HG02885 (cell line): ENCODE measurements around the gene TFAP2E.
A peak's percentile ranks its signal among the peaks of the same experiment; 100 is the strongest.

Experiments used
- ATAC-seq: cut with Tn5 transposase; IDR thresholded peaks from one replicate; pipeline ENCODE4 v1.9.1; 2021; ENCODE audit warnings: mild to moderate bottlenecking; ENCODE audit not compliant: unreplicated experiment, poor library complexity

Gene TFAP2E

DNA sequence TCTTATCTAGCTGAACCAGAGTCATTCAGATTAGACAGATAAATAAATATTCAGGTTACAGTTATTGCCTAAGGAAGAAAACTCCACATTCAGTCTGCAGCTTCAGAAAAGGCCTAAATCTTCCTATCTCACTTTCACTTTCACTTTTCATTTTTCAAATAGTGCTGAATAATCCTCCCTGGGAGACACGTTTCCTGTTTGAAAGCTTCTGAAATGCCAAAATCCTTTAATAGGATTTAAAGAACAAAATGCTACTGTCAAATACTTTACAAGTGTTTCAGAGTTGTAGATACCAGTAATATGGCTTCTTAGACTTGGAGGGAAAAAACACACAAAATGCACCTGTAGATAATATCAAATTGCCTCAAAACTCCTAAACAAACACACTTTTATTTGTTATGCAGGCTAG, 64.3 kb downstream of the TFAP2E start:
- no peak for ATAC-seq

DNA sequence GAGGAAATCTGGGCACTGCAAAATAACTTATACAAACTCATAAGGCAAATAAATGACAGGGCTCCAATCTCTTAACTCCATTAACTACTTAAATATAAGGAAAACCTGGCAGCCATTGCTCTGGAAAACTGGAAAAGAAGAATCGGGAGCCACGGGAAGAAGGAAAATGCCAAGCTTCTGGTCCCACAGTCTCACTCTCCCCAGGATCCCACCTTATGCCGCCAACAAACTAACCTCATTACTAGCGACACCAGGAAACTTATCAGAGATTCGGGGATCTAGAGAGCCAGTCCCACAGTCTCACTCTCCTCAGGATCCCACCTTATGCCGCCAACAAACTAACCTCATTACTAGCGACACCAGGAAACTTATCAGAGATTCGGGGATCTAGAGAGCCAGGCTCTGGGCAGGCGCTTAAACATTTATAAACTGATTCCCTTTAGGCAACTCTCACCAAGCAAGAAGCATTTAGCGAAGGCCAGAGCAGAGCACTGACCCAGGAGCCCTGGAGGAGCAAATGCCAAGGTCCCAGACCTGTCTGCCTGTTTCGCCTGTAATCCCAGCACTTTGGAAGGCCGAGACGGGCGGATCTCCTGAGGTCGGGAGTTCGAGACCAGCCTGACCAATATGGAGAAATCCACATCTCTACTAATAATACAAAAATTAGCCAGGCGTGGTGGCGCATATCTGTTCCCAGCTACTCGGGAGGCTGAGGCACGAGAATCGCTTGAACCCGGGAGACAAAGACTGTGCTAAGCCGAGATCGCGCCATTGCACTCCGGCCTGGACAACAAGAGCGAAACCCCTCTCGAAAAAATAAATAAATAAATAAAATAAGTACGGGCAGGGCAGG, 67.5 kb downstream of the TFAP2E start:
- no peak for ATAC-seq

DNA sequence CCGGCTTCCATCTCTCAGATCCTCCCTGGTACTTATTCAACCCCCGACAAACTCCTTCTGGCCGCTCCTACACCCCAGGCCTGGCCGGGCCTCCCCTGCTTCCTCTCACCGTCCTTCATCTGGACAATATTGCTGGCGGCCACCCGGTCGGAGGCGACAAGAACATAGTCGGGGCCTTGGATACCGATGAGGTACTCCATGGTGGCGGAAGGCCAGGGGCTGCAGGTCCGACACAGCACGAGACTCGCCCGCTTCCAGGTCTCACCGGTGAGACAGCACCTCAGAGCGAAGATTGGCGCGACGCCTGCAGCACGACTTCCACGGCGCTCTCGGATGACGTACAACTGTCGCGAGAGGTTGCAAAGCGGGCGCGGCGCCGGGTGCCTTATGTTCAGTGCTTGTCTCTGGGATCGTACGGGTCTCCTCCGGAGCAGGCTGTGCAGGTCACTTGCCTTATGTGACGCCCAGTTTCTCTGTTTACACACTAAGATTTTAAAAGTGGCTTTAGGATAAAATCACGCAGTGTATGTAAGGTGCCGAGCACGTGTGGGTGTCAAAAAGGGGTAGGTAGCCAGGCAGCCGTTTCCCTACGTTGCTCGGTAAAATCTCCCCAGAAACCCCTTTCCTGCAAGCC, 68.2 kb downstream of the TFAP2E start, which contains the start of gene PSMB2:
Gene PSMB2, minus strand, starts transcription at position 294 of the 634 bp plus-strand sequence. Its CDS starts 94 bp downstream, at position 200.
- ATAC-seq, result peak; percentile 86

DNA sequence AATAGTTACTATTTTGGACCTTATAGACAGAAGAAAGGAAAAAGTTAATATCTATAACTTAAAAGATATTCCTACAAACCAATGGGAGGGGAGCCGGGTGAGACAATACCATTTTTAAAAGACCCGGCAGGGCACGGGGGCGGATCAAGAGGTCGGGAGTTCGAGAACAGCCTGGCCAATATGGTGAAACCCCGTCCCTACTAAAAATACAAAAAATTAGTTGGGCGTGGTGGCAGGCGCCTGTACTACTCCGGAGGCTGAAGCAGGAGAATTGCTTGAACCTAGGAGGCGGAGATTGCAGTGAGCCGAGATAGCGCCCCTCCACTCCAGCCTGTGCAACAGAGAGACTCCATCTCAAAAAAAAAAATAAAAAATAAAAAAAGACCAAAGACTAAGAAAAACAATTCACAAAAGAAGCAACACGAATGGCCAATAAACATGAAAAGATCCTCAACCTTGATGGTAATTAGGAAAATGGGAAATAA, 69.4 kb downstream of the TFAP2E start:
- no peak for ATAC-seq

DNA sequence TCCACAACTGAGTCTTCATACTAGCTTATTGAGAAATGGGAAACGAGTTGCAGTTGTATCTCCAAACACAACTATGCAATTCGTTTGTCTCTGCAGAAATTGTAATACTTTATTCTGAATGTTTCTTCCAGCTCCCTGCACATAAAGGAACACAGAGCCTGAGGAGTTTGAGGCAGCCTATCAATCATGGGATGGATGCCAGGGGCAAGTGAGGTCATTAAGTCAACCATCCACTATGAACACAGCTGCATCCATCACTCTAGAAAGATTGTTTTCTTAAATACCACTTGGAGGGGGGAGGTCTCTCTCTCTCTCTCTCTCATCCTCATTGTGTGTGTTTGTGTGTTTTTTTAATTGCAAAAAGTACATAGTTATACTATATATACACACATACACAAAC, 71.1 kb downstream of the TFAP2E start:
- no peak for ATAC-seq
